ENCODE measurements around the gene FAT1.

DNA sequence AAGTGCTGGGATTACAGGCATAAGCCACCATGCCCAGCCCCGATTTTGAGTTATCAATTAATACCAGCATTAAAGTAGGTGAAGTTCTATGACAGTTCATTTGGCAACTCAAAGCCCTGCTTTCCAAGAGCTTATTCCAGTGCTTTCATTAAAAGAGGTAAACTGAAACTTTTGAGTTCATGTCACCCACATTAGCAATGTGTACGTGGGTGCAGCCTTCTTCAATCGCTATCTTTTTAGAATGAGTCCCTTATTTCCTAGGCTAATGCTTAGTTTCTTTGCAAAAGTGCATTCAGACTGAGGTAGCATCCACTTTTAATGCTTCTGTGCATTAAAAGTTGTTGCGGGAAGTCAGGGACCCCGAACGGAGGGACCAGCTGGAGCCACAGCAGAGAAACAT lies 142.2 kb downstream of the FAT1 start:
- TF ChIP-seq, protein P1, sequence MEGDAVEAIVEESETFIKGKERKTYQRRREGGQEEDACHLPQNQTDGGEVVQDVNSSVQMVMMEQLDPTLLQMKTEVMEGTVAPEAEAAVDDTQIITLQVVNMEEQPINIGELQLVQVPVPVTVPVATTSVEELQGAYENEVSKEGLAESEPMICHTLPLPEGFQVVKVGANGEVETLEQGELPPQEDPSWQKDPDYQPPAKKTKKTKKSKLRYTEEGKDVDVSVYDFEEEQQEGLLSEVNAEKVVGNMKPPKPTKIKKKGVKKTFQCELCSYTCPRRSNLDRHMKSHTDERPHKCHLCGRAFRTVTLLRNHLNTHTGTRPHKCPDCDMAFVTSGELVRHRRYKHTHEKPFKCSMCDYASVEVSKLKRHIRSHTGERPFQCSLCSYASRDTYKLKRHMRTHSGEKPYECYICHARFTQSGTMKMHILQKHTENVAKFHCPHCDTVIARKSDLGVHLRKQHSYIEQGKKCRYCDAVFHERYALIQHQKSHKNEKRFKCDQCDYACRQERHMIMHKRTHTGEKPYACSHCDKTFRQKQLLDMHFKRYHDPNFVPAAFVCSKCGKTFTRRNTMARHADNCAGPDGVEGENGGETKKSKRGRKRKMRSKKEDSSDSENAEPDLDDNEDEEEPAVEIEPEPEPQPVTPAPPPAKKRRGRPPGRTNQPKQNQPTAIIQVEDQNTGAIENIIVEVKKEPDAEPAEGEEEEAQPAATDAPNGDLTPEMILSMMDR (conservative IDR thresholded peaks at IDR 0.05; ENCODE audit: low read length), result no peak
- no peak for TF ChIP-seq EZH2phosphoT487 (IDR thresholded peaks at IDR 0.05; ENCODE audit: borderline replicate concordance, low read depth, low read length)

All from OCI-LY7 (cell line).